SU-DHL-6 (cell line): ENCODE data around the gene AGAP1.

Source experiments
- H2AFZ ChIP-seq: fragments of 200-600 bp; sonication (generic); 2 replicates; pipeline ENCODE4 v1.6.1; 2014; ENCODE audit warnings: low read depth, mild to moderate bottlenecking, moderate library complexity, mixed read lengths, antibody characterized with exemption, low read length; ENCODE audit not compliant: severe bottlenecking
- H3F3A ChIP-seq: fragments of 200-600 bp; shearing (Covaris generic); 2 replicates; pipeline ENCODE4 v1.6.0; 2016; ENCODE audit warnings: antibody characterized with exemption, mild to moderate bottlenecking; ENCODE audit not compliant: insufficient read depth
- H3K27ac ChIP-seq: fragments of 200-600 bp; sonication (generic); 2 replicates; pipeline ENCODE4 v1.5.1; 2016; ENCODE audit warnings: low read depth, mild to moderate bottlenecking, low read length, moderate library complexity, mixed read lengths
- H3K27me3 ChIP-seq: fragments of 200-600 bp; sonication (generic), shearing (Covaris generic); 2 replicates; pipeline ENCODE4 v1.6.0; 2014; ENCODE audit warnings: mild to moderate bottlenecking, low read length
- H3K36me3 ChIP-seq: fragments of 200-600 bp; sonication (generic); 2 replicates; pipeline ENCODE4 v1.6.1; 2014; ENCODE audit warnings: mild to moderate bottlenecking, low read length, mixed read lengths
- H3K4me2 ChIP-seq: fragments of 300-600, 200-600 bp; shearing (Covaris generic), sonication (generic); 2 replicates; pipeline ENCODE4 v1.6.0; 2014; ENCODE audit warnings: low read length, low read depth, mild to moderate bottlenecking; ENCODE audit not compliant: poor library complexity, severe bottlenecking
- H3K4me3 ChIP-seq: fragments of 200-600 bp; sonication (generic); 2 replicates; pipeline ENCODE4 v1.5.1; 2014; ENCODE audit warnings: antibody characterized with exemption, low read length, mild to moderate bottlenecking, mixed read lengths; ENCODE audit not compliant: insufficient read depth, poor library complexity, severe bottlenecking
- H3K79me2 ChIP-seq: fragments of 200-600 bp; sonication (generic); 2 replicates; pipeline ENCODE4 v1.6.1; 2014; ENCODE audit warnings: mild to moderate bottlenecking, low read length, moderate library complexity; ENCODE audit not compliant: insufficient read depth
- H3K9ac ChIP-seq: fragments of 200-600 bp; sonication (generic); 2 replicates; pipeline ENCODE4 v1.7.0; 2014; ENCODE audit warnings: mild to moderate bottlenecking, low read length
- H3K9me2 ChIP-seq: fragments of 200-600 bp; sonication (generic); replicated peaks from 2 replicates; pipeline ENCODE4 v1.6.1; 2014; ENCODE audit warnings: low read length; ENCODE audit not compliant: insufficient read depth
- H3K9me3 ChIP-seq: fragments of 200-600 bp; sonication (generic); 2 replicates; pipeline ENCODE4 v1.6.1; 2014; ENCODE audit warnings: low read length, mixed read lengths; ENCODE audit not compliant: insufficient read depth
- H4K20me1 ChIP-seq: fragments of 200-600 bp; sonication (generic); 2 replicates; pipeline ENCODE4 v1.6.1; 2014; ENCODE audit warnings: low read depth, mild to moderate bottlenecking, antibody characterized with exemption, low read length, moderate library complexity, mixed read lengths
- CTCF ChIP-seq: fragments of 200-600 bp; sonication (generic); IDR thresholded peaks from one replicate; pipeline ENCODE4 v1.5.1; 2017; ENCODE audit warnings: antibody characterized with exemption, mild to moderate bottlenecking, low read length, moderate library complexity; ENCODE audit not compliant: insufficient read depth, poor library complexity, severe bottlenecking
- EZH2phosphoT487 ChIP-seq: fragments of 200-600 bp; sonication (generic), shearing (Covaris generic); conservative IDR thresholded peaks from 2 replicates; pipeline ENCODE4 v1.6.1; 2018; ENCODE audit warnings: mild to moderate bottlenecking, antibody characterized with exemption, low read length, moderate library complexity, mixed read lengths

Gene AGAP1

DNA sequence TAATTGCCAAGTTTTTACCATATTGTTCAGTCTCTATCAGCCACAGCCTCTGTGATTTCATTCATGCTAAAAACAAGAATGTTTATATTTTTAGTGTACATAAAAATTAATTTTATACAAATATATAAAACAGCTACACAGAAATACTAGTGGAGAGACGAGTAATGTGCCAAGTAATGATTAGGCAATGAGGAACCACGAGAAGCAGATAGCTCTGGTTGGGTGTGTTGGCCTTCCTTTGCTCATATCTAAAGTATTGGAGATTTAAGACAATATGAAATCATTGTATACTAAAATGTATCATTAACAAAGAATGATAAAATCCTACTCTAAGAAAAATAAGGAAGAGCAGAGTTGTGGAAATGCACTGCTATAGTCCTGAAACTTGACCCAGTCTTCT is 326.7 kb downstream of the AGAP1 start:
- Histone ChIP-seq H3K9ac (no peak overlapping the region), H3K9me2 (no peaks in the 10 kb centered on the region), H3K4me3 (no peak overlapping the region), H3K27me3 (no peaks in the 10 kb centered on the region), H4K20me1 (no peaks in the 10 kb centered on the region), H3K9me3 (no peaks in the 10 kb centered on the region), H3F3A (no peaks in the 10 kb centered on the region), H3K79me2 (no peaks in the 10 kb centered on the region), H3K4me2 (no peak overlapping the region), H3K36me3 (no peaks in the 10 kb centered on the region), H3K27ac (no peak overlapping the region), H2AFZ (no peak overlapping the region)
- TF ChIP-seq CTCF (no peak), EZH2phosphoT487 (no peak)

DNA sequence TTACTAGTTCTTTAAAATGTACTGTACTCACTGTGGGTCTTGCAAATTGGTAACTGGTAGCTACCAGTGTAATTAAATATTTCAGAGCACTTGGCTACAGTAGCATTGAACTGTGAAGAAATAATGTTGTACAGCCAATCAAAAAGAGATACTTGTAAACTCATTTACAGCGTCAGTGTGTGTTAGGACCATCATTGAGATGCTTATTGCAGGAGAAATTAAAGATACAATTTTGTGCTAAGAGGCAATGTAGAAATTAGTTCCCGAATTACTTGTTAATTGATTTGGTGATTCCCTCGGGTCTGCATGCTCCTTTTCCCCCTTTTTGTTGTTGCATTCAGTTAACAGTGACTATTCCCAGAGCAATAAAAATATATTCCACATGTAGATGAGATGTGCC is 330.5 kb downstream of the AGAP1 start:
- H2AFZ ChIP-seq: no peak overlapping the region
- no peaks in the 10 kb centered on the region for H3K36me3 ChIP-seq
- H3K9me2 ChIP-seq: no peaks in the 10 kb centered on the region
- TF ChIP-seq EZH2phosphoT487: no peak
- no peaks in the 10 kb centered on the region for H3K9me3 ChIP-seq
- no peaks in the 10 kb centered on the region for H3F3A ChIP-seq
- no peak overlapping the region for H3K27ac ChIP-seq
- no peaks in the 10 kb centered on the region for H4K20me1 ChIP-seq
- no peak overlapping the region for H3K4me2 ChIP-seq
- no peak overlapping the region for H3K4me3 ChIP-seq
- no peak overlapping the region for H3K9ac ChIP-seq
- H3K27me3 ChIP-seq: no peaks in the 10 kb centered on the region
- H3K79me2 ChIP-seq: no peaks in the 10 kb centered on the region

- no peaks in the 10 kb centered on the region for H4K20me1 ChIP-seq
- H3K27me3 ChIP-seq: no peaks in the 10 kb centered on the region
- no peak for TF ChIP-seq EZH2phosphoT487
- no peak for TF ChIP-seq CTCF
Observed at GRCh38 chr2:235825946-235826345, 332.1 kb downstream of the AGAP1 start.

GRCh38 chr2:235826826-235827225 is 333.0 kb downstream of the AGAP1 start:
- TF ChIP-seq EZH2phosphoT487: no peak
- TF ChIP-seq CTCF: no peak
- Histone ChIP-seq H3F3A (no peaks in the 10 kb centered on the region), H3K9ac (no peak overlapping the region)

More at GRCh38 chr2:235825946-235826345, 332.1 kb downstream of the AGAP1 start:
- H3K9ac ChIP-seq: no peak overlapping the region
- no peak overlapping the region for H3K4me3 ChIP-seq
- H3K9me3 ChIP-seq: no peaks in the 10 kb centered on the region
- H3K36me3 ChIP-seq: no peaks in the 10 kb centered on the region
- H3K79me2 ChIP-seq: no peaks in the 10 kb centered on the region
- no peaks in the 10 kb centered on the region for H3K9me2 ChIP-seq
- H3K27ac ChIP-seq: no peak overlapping the region
- H2AFZ ChIP-seq: no peak overlapping the region
- H3F3A ChIP-seq: no peaks in the 10 kb centered on the region
- H3K4me2 ChIP-seq: no peak overlapping the region

More at GRCh38 chr2:235826826-235827225, 333.0 kb downstream of the AGAP1 start:
- Histone ChIP-seq H2AFZ (no peak overlapping the region), H3K4me2 (no peak overlapping the region), H3K4me3 (no peak overlapping the region), H3K27me3 (no peaks in the 10 kb centered on the region), H3K9me2 (no peaks in the 10 kb centered on the region), H4K20me1 (no peaks in the 10 kb centered on the region), H3K9me3 (no peaks in the 10 kb centered on the region), H3K27ac (no peak overlapping the region), H3K36me3 (no peaks in the 10 kb centered on the region), H3K79me2 (no peaks in the 10 kb centered on the region)
